ENCODE data around the gene TTC7B. TPM values are rescaled to one million over a fixed set of nuclear protein-coding genes. Genes with fewer than 3 reads are reported as not detected.

The TTC7B gene
- total and polyA plus RNA-seq, 2 of the 8 experiments (the other 6 are each of a cell fraction or from before 2014, with no cell fraction given), result 23.7 to 34.0 TPM

- TF ChIP-seq NANOG (IDR thresholded peaks at IDR 0.05; ENCODE audit: insufficient read depth, low read depth, low read length, poor library complexity, severe bottlenecking) (no peak), MAFK (IDR thresholded peaks at IDR 0.05; ENCODE audit: low read depth, low read length) (no peak)
- TF ChIP-seq, protein P1, sequence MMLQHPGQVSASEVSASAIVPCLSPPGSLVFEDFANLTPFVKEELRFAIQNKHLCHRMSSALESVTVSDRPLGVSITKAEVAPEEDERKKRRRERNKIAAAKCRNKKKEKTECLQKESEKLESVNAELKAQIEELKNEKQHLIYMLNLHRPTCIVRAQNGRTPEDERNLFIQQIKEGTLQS (IDR thresholded peaks at IDR 0.05; ENCODE audit: insufficient read depth, low read depth, low read length), result no peak
Observed at GRCh38 chr14:90539496-90539775, 276.8 kb downstream of the TTC7B start (continued).
